ENCODE results near the gene MYLIP. TPM values are rescaled to one million over a fixed set of nuclear protein-coding genes. Genes with fewer than 3 reads are reported as not detected.
A peak's percentile ranks its signal among the peaks of the same experiment; 100 is the strongest.

Gene MYLIP
- total RNA-seq, 4 donors from 2014 or later: 33.5 to 61.8 (median 35.3) TPM

DNA sequence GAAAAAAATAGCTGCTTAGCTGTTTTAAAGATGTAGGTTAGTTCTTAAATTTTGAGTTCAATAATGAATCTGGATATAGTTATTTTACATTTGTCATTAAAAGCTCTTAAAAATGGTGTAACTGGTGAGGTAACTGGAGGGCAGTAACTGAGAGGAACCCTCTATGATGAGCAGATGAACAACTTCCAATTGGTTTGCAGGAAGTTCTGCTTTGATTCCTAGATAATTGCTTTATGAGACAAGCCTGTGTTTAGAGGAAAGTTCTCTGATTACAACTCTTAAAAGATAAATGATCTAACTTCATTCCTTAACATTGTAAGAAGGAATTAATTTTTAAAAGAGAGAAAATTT lies 8.5 kb downstream of the MYLIP start:
- Histone ChIP-seq H3K4me3 (no peak overlapping the region), H3K27ac (replicated peaks in 1 of 4) (peak overlapping the region in 2 of 4 donors; percentile 13 to 59), H3K36me3 (peaks cover 9 to 13% (median 11%) of the 10 kb centered on the region in 4 donors), H3K4me1 (peaks cover 64 to 82% (median 73%) of the 10 kb centered on the region in 4 donors), H3K27me3 (no peaks in the 10 kb centered on the region), H3K9me3 (no peaks in the 10 kb centered on the region)
- TF ChIP-seq CTCF (IDR thresholded peaks at IDR 0.05) (no peak), EP300 (IDR thresholded peaks at IDR 0.05) (no peak), POLR2A (IDR thresholded peaks at IDR 0.05; ENCODE audit: low read depth) (no peak), POLR2AphosphoS5 (IDR thresholded peaks at IDR 0.05) (no peak)
- intact Hi-C loops (cut with DNase I): no loop called here
- no peak for DNase-seq (ENCODE audit: extremely low spot score)

- peaks cover 30 to 34% (median 32%) of the 10 kb centered on the region in 4 donors for H3K36me3 ChIP-seq
- TF ChIP-seq CTCF (IDR thresholded peaks at IDR 0.05): no peak
- TF ChIP-seq EP300 (IDR thresholded peaks at IDR 0.05): no peak
- TF ChIP-seq POLR2AphosphoS5 (IDR thresholded peaks at IDR 0.05): no peak
- no peak for TF ChIP-seq POLR2A (IDR thresholded peaks at IDR 0.05; ENCODE audit: low read depth)
- no peak for DNase-seq (ENCODE audit: extremely low spot score)
- no peaks in the 10 kb centered on the region for H3K9me3 ChIP-seq
- H3K27ac ChIP-seq (replicated peaks in 1 of 4): no peak overlapping the region
- WGBS: 83% methylated on average over 2 of the region's 2 CpGs
- H3K27me3 ChIP-seq: no peaks in the 10 kb centered on the region
- H3K4me1 ChIP-seq: peaks cover 43 to 60% (median 57%) of the 10 kb centered on the region in 4 donors
- no peak overlapping the region for H3K4me3 ChIP-seq
- intact Hi-C loops (cut with DNase I): no loop called here
Observed at GRCh38 chr6:16139556-16139955, 10.7 kb downstream of the MYLIP start.

- WGBS: 82% methylated on average over 7 of the region's 7 CpGs
- Histone ChIP-seq H3K36me3 (peaks cover 39 to 45% (median 42%) of the 10 kb centered on the region in 4 donors), H3K27me3 (no peaks in the 10 kb centered on the region), H3K4me1 (peaks cover 33 to 50% (median 49%) of the 10 kb centered on the region in 4 donors), H3K27ac (replicated peaks in 1 of 4) (no peak overlapping the region), H3K4me3 (no peak overlapping the region), H3K9me3 (no peaks in the 10 kb centered on the region)
- intact Hi-C loops (cut with DNase I): no loop called here
- DNase-seq (ENCODE audit: extremely low spot score): no peak
- TF ChIP-seq POLR2A (IDR thresholded peaks at IDR 0.05; ENCODE audit: low read depth) (no peak), EP300 (IDR thresholded peaks at IDR 0.05) (no peak), CTCF (IDR thresholded peaks at IDR 0.05) (no peak), POLR2AphosphoS5 (IDR thresholded peaks at IDR 0.05) (no peak)
Observed at GRCh38 chr6:16140607-16141006, 11.7 kb downstream of the MYLIP start.

DNA sequence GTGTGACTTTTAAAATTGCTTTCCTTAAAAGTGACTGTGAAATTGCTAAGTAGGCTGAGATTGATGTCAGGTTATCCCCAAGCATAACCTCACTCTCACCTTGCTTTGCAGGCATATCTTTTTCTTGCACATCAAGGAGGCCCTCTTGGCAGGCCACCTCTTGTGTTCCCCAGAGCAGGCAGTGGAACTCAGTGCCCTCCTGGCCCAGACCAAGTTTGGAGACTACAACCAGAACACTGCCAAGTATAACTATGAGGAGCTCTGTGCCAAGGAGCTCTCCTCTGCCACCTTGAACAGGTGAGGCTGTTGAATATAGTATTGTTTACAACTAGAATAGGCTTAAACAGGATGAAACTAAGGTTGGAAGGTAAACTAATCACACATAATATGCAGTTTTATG lies 12.6 kb downstream of the MYLIP start:
- Histone ChIP-seq H3K27me3 (no peaks in the 10 kb centered on the region), H3K27ac (replicated peaks in 1 of 4) (no peak overlapping the region), H3K4me3 (no peak overlapping the region), H3K36me3 (peaks cover 40 to 54% (median 47%) of the 10 kb centered on the region in 4 donors), H3K9me3 (no peaks in the 10 kb centered on the region), H3K4me1 (peaks cover 34 to 50% (median 48%) of the 10 kb centered on the region in 4 donors)
- intact Hi-C loops (cut with DNase I): no loop called here
- TF ChIP-seq CTCF (IDR thresholded peaks at IDR 0.05): no peak
- TF ChIP-seq POLR2A (IDR thresholded peaks at IDR 0.05; ENCODE audit: low read depth): no peak
- no peak for TF ChIP-seq EP300 (IDR thresholded peaks at IDR 0.05)
- TF ChIP-seq POLR2AphosphoS5 (IDR thresholded peaks at IDR 0.05): no peak
- DNase-seq (ENCODE audit: extremely low spot score): no peak

- H3K4me1 ChIP-seq: peaks cover 16 to 23% (median 19%) of the 10 kb centered on the region in 4 donors
- H3K4me3 ChIP-seq: no peak overlapping the region
- no peak for DNase-seq (ENCODE audit: extremely low spot score)
- H3K27me3 ChIP-seq: no peaks in the 10 kb centered on the region
- peaks cover 40 to 85% (median 59%) of the 10 kb centered on the region in 4 donors for H3K36me3 ChIP-seq
- H3K27ac ChIP-seq (replicated peaks in 1 of 4): no peak overlapping the region
- TF ChIP-seq CTCF (IDR thresholded peaks at IDR 0.05): no peak
- 93% methylated on average over 11 of the region's 13 CpGs for WGBS
- H3K9me3 ChIP-seq: no peaks in the 10 kb centered on the region
- intact Hi-C loops (cut with DNase I): no loop called here
Observed at GRCh38 chr6:16145038-16145437, 16.2 kb downstream of the MYLIP start.
